SH-SY5Y (cell line): Measurements from ENCODE around the gene RAB34.

ENCODE experiments used
- GATA2 ChIP-seq: IDR thresholded peaks from 2 replicates; pipeline ENCODE4 v1.6.1; 2011; ENCODE audit warnings: mild to moderate bottlenecking, low read depth, low read length
- GATA3 ChIP-seq: IDR thresholded peaks from 2 replicates; pipeline ENCODE4 v1.6.1; 2011; ENCODE audit warnings: low read depth, mild to moderate bottlenecking, low read length, moderate library complexity

Gene RAB34

GRCh38 chr17:28725166-28725659, 7.5 kb upstream of the RAB34 start:
- TF ChIP-seq GATA3, result no peak

GRCh38 chr17:28724500-28725165, 7.0 kb upstream of the RAB34 start:
- no peak for TF ChIP-seq GATA2
- TF ChIP-seq GATA3, result no peak

- TF ChIP-seq GATA2 (no peak), GATA3 (no peak)
Observed at GRCh38 chr17:28723159-28723835, 5.6 kb upstream of the RAB34 start.

GRCh38 chr17:28722417-28723158, 4.9 kb upstream of the RAB34 start:
- no peak for TF ChIP-seq GATA2
- TF ChIP-seq GATA3, result no peak

GRCh38 chr17:28720247-28720996, 2.8 kb upstream of the RAB34 start:
- TF ChIP-seq GATA3 (no peak), GATA2 (no peak)

GRCh38 chr17:28719021-28719433, 1.4 kb upstream of the RAB34 start:
- TF ChIP-seq GATA2 (no peak), GATA3 (no peak)

GRCh38 chr17:28718333-28719020, 809 bp upstream of the RAB34 start:
- TF ChIP-seq GATA2 (no peak), GATA3 (no peak)

- no peak for TF ChIP-seq GATA3
Observed at GRCh38 chr17:28716740-28717577, 709 bp downstream of the RAB34 start.

GRCh38 chr17:28715217-28715616, 2.5 kb downstream of the RAB34 start:
- TF ChIP-seq GATA2 (no peak), GATA3 (no peak)

- TF ChIP-seq GATA3 (no peak), GATA2 (no peak)
Observed at GRCh38 chr17:28714281-28714680, 3.4 kb downstream of the RAB34 start.

- TF ChIP-seq GATA3 (no peak), GATA2 (no peak)
Observed at GRCh38 chr17:28712705-28713415, 4.8 kb downstream of the RAB34 start.

GRCh38 chr17:28712032-28712704, 5.5 kb downstream of the RAB34 start:
- no peak for TF ChIP-seq GATA2
- no peak for TF ChIP-seq GATA3
